HG03469 (cell line): ENCODE results near the gene SCGB3A1.

Experiments used
- ATAC-seq: cut with Tn5 transposase; IDR thresholded peaks from one replicate; pipeline ENCODE4 v1.9.1; 2021; ENCODE audit warnings: mild to moderate bottlenecking, moderate library complexity, moderate number of reproducible peaks; ENCODE audit not compliant: unreplicated experiment

The SCGB3A1 gene

GRCh38 chr5:180606215-180606785 lies 15.0 kb upstream of the SCGB3A1 start:
- no peak for ATAC-seq

- ATAC-seq = no peak
Measured at GRCh38 chr5:180605554-180606214, 14.4 kb upstream of the SCGB3A1 start.

- ATAC-seq = no peak
Measured at GRCh38 chr5:180604271-180604670, 13.0 kb upstream of the SCGB3A1 start.

GRCh38 chr5:180603076-180603594 lies 11.8 kb upstream of the SCGB3A1 start:
- no peak for ATAC-seq

- ATAC-seq = no peak
Measured at GRCh38 chr5:180602481-180603075, 11.3 kb upstream of the SCGB3A1 start.

- no peak for ATAC-seq
Measured at GRCh38 chr5:180601591-180602480, 10.5 kb upstream of the SCGB3A1 start.

- no peak for ATAC-seq
Measured at GRCh38 chr5:180600554-180601041, 9.3 kb upstream of the SCGB3A1 start.

- ATAC-seq = no peak
Measured at GRCh38 chr5:180599981-180600553, 8.8 kb upstream of the SCGB3A1 start.

GRCh38 chr5:180599590-180599914 lies 8.3 kb upstream of the SCGB3A1 start:
- no peak for ATAC-seq

- no peak for ATAC-seq
Measured at GRCh38 chr5:180598797-180599589, 7.7 kb upstream of the SCGB3A1 start.

- no peak for ATAC-seq
Measured at GRCh38 chr5:180598316-180598701, 7.0 kb upstream of the SCGB3A1 start.

- ATAC-seq = no peak
Measured at GRCh38 chr5:180596668-180597231, 5.5 kb upstream of the SCGB3A1 start.

GRCh38 chr5:180596115-180596667 lies 4.9 kb upstream of the SCGB3A1 start:
- ATAC-seq = no peak

- ATAC-seq = no peak
Measured at GRCh38 chr5:180595381-180596114, 4.2 kb upstream of the SCGB3A1 start.

GRCh38 chr5:180595046-180595379 lies 3.7 kb upstream of the SCGB3A1 start:
- ATAC-seq = no peak

GRCh38 chr5:180594311-180595045 lies 3.2 kb upstream of the SCGB3A1 start:
- ATAC-seq = no peak

- no peak for ATAC-seq
Measured at GRCh38 chr5:180593446-180594206, 2.3 kb upstream of the SCGB3A1 start.
